GM12872 (cell line): Measurements from ENCODE around the gene MAP7D1.

Experiments
- CTCF ChIP-seq: IDR thresholded peaks from 3 replicates; pipeline ENCODE4 v1.5.1; 2011; ENCODE audit warnings: low read depth, mild to moderate bottlenecking, low read length, moderate library complexity; ENCODE audit not compliant: insufficient read depth

Gene MAP7D1

DNA sequence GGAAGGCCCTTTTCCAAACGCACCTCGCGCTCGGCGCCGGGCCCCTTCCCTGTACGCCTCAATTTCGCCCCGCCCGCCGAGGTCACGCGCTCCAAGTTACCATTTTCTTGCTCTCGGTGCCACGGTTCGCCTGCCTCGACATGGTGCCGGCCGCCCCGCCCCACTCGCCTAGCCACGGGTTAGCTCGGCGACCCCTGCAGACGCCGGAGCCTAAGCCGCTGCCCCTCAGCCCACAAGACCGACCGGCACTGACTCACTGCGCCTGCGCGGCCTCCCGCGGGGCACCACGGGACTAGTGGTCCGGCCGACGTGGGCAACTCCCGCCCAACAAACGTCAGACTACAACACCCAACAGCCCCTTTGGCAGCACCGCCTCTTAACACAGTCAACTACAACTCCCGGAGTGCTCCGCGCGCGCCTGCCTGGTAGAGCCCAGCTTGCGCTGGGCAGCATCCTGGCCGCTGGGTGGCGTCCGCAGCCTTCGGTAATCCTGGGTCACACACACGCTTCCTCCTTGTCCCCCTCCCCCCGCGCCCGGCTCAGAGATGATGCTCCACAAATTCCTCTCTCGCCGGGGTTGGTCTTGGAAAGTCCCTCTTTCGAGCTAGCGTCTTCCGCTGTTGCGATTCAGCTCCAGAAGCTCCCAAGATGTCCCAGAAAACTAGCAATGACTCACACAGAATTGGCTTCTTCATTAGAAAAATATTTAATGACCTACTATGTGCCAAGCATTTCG is 6.6 kb upstream of the MAP7D1 start, which contains the start of gene TRAPPC3:
TRAPPC3 (minus strand) TSS at position 250 of the 736 bp plus-strand sequence; CDS start at position 142, 108 bp downstream.
- peak; percentile 96 for TF ChIP-seq CTCF

DNA sequence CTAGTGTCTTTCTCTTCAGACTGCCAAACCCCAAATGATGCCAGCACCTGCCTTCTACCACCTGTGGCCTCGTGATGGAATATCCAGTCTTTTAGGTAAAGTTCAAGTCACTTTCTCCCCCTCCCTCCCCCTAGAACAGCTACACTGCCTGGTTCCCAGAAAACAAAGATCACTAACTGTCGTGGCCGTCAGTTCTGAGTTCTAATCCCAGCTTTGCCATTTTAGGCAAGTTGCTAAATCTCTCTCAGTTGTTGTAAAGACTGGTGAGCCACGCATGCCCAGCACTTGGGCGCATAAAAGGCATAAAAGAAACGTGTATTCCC is 6.0 kb upstream of the MAP7D1 start:
- TF ChIP-seq CTCF: no peak

DNA sequence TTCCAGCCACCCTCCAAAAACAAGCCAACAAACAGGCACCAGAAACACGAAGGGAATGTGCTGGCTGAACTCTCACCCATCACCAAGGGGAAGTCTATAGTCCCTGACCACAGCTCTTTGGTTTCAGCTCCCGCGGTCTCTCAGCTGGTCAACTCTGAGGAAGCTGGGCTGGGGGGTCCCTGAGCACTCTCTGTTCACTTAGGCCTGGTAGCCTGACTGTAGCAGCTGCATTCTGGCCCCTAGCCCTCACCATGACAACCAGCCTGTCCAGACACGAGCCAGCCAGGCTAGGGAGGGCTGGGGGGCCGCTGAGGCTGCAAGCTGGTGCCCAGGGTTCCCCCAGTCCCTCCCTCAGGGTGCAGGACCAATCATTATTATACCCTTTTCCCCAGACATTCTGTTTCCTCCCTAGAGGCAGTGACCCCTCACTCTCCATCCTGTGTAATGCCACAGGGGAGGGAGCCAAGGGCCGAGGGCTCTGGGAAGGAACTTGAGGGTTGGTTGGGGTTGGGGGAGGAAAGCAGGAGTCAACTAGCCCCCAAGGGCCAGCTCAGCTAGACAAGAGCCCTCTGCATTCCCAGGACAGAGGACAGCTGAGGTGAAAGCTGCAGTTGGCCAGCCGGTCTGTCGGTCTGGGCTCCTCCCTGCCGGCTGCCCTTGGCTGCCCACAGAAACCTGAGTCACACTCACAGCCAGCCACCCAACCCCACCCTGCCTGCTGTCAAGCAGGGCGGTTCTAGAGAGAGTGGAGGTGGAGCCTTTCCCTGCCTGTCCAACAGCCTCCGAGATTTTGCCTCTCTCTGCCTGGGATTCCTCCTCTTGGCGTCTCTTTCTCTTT is 5.4 kb upstream of the MAP7D1 start:
- no peak for TF ChIP-seq CTCF

DNA sequence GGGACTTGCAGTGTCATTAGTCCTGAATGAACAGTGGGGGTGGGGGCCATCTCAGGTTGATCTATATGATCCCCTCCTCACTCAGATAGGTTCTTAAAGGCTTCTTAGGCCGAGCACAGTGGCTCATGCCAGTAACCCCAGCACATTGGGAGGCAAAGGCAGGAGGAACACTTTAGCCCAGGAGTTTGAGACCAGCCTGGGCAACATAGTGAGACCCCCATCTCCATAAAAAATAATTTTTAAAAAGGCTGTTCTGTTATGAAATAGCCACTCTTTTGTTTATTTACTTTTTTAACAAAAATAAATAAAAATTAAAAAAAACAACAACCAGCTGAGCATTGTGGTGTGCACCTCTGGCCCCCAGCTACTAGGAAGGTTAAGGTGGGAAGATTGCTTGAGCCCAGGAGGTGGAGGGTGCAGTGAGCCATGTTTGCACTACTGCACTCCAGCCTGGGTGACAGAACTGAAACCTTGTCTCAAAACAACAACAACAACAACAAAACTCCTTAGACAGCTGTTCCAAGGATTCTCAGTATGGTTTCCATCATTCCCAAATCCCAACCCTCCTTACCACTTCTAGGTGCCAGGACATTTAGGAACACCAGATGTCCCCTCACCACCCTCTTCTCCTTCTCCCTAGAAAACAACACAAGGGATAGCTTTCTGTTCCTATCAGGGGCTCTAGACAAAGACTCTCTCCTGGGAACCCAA is 4.7 kb upstream of the MAP7D1 start:
- TF ChIP-seq CTCF: no peak

DNA sequence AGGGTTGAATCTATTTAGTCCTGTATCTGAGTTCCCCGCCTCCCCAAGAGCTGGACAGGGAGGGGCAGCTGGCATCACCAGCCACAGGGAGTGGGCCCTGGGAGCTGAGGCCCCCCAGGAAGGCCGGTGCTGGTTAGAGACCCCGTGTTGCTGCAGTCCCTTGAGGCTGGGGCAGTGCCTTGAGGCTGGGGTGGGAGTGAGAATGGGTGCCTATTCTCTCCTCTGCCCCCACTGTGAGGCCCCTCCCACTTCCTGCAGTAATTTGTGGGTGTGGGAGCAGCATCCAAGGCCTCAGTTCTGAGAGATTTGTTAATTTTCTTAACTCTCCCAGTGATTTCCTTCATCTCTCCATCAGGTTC is 4.1 kb upstream of the MAP7D1 start:
- no peak for TF ChIP-seq CTCF

DNA sequence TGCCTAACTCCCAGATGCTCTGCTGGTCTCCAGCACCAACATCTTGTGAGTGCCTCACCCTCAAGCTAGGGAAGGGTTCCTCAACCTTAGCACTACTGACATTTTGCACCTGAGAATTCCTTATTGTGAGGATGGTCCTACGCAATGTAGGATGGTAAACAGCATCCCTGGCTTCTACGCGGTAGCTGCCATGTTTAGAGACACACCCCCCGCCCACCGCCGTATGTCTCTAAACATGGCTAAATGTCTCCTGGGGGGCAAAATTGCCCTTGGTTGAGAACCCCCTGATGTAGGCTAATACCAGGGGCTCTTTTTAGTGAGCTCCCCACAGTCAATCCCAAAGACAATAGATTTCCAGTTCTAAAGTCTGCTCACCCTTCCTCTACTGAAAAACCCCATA is 2.5 kb upstream of the MAP7D1 start:
- TF ChIP-seq CTCF: no peak

- no peak for TF ChIP-seq CTCF
Observed at GRCh38 chr1:36154335-36154734, 1.6 kb upstream of the MAP7D1 start.
